HEK293T (cell line): ENCODE results near the gene ADAMTS15.

ENCODE experiments used
- ARNT ChIP-seq: fragments of 450-650 bp; IDR thresholded peaks from 2 replicates; pipeline ENCODE4 v1.6.1; 2017; ENCODE audit warnings: mild to moderate bottlenecking
- BHLHE40 ChIP-seq: fragments of 450-650 bp; IDR thresholded peaks from 2 replicates; pipeline ENCODE4 v1.6.1; 2016; ENCODE audit warnings: mild to moderate bottlenecking, moderate library complexity, borderline replicate concordance
- ELF4 ChIP-seq: fragments of 450-650 bp; IDR thresholded peaks from 2 replicates; pipeline ENCODE4 v1.6.1; 2017; ENCODE audit warnings: antibody characterized with exemption
- FOXA1 ChIP-seq: fragments of 450-650 bp; IDR thresholded peaks from 2 replicates; pipeline ENCODE4 v1.6.1; 2016; ENCODE audit warnings: mild to moderate bottlenecking
- FOXK2 ChIP-seq: fragments of 450-650 bp; IDR thresholded peaks from 2 replicates; pipeline ENCODE4 v1.6.1; 2016; ENCODE audit warnings: mild to moderate bottlenecking
- FOXM1 ChIP-seq: fragments of 450-650 bp; IDR thresholded peaks from 2 replicates; pipeline ENCODE4 v1.6.1; 2017; ENCODE audit warnings: mild to moderate bottlenecking, borderline replicate concordance
- HDGF ChIP-seq: fragments of 450-650 bp; IDR thresholded peaks from 2 replicates; pipeline ENCODE4 v1.6.1; 2017; ENCODE audit warnings: antibody characterized with exemption, borderline replicate concordance
- LEF1 ChIP-seq: fragments of 450-650 bp; IDR thresholded peaks from 2 replicates; pipeline ENCODE4 v1.6.1; 2017; ENCODE audit warnings: mild to moderate bottlenecking, borderline replicate concordance
- SP1 ChIP-seq: fragments of 450-650 bp; IDR thresholded peaks from 2 replicates; pipeline ENCODE4 v1.6.1; 2017
- SUZ12 ChIP-seq: fragments of 450-650 bp; IDR thresholded peaks from 2 replicates; pipeline ENCODE4 v1.6.1; 2016; ENCODE audit warnings: mild to moderate bottlenecking
- TF ChIP-seq, protein P1 (sequence below): fragments of 450-650 bp; IDR thresholded peaks from 2 replicates; pipeline ENCODE4 v1.6.1; 2016

DNA sequence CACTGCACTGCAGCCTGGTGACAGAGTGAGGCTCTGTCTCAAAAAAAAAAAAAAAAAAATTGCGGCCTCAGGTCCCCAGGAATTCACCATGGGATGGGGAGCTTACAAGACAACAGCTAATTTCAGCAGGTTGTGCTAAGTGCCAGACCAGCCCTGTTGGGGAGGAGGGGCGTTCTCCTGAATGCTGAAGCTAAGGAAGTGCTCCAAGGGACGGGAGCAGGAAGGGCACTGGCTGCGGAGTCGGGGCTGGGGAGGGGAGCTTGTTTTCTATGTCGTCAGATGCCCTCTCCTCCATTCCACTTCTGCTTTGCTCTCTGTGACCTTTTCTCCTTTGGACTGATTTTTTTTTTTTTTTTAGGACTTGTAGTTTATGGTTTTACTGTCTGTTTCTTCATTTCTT lies 4.5 kb downstream of the ADAMTS15 start:
- TF ChIP-seq SP1 (no peak), FOXM1 (no peak), LEF1 (no peak), SUZ12 (no peak), FOXA1 (no peak), BHLHE40 (no peak), FOXK2 (no peak), ELF4 (no peak), ARNT (no peak), HDGF (no peak)
- TF ChIP-seq, protein P1, sequence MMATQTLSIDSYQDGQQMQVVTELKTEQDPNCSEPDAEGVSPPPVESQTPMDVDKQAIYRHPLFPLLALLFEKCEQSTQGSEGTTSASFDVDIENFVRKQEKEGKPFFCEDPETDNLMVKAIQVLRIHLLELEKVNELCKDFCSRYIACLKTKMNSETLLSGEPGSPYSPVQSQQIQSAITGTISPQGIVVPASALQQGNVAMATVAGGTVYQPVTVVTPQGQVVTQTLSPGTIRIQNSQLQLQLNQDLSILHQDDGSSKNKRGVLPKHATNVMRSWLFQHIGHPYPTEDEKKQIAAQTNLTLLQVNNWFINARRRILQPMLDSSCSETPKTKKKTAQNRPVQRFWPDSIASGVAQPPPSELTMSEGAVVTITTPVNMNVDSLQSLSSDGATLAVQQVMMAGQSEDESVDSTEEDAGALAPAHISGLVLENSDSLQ = no peak
